GM23248 (cell line): ENCODE measurements around the gene NOS1AP. TPM values are rescaled to one million over a fixed set of nuclear protein-coding genes. Genes with fewer than 3 reads are reported as not detected.
A peak's percentile ranks its signal among the peaks of the same experiment; 100 is the strongest.
"Not testable (repeated sequence)": the region's sequence is repeated elsewhere in the genome, so short reads cannot be mapped to it uniquely, and the experiment has no call there.

Experiments used
- DNase-seq: peaks from one replicate; pipeline ENCODE4 v3.0.0-alpha.2; 2015
- H2AFZ ChIP-seq: fragments of 200-600 bp; sonication (generic); 2 replicates; pipeline ENCODE4 v1.6.1; 2016; ENCODE audit warnings: antibody characterized with exemption
- H3F3A ChIP-seq: fragments of 200-600 bp; sonication (generic); 2 replicates; pipeline ENCODE4 v1.6.1; 2016; ENCODE audit warnings: mild to moderate bottlenecking, antibody characterized with exemption, mixed run types; ENCODE audit not compliant: insufficient read depth
- H3K27ac ChIP-seq: fragments of 200-600 bp; sonication (generic); 2 replicates; pipeline ENCODE4 v1.5.1; 2016; ENCODE audit warnings: mild to moderate bottlenecking
- H3K27me3 ChIP-seq: fragments of 200-600 bp; sonication (generic); replicated peaks from 2 replicates; pipeline ENCODE4 v1.6.1; 2016; ENCODE audit warnings: mild to moderate bottlenecking; ENCODE audit not compliant: insufficient read depth
- H3K36me3 ChIP-seq: fragments of 200-600 bp; sonication (generic); 2 replicates; pipeline ENCODE4 v1.6.1; 2016; ENCODE audit warnings: low read depth, mild to moderate bottlenecking
- H3K4me1 ChIP-seq: fragments of 200-600 bp; sonication (generic); 2 replicates; pipeline ENCODE4 v1.6.1; 2016; ENCODE audit warnings: mild to moderate bottlenecking; ENCODE audit not compliant: insufficient read depth
- H3K4me2 ChIP-seq: fragments of 200-600 bp; sonication (generic); one replicate; pipeline ENCODE4 v1.6.1; 2016; ENCODE audit warnings: mild to moderate bottlenecking; ENCODE audit not compliant: unreplicated experiment
- H3K4me3 ChIP-seq: fragments of 200-600 bp; sonication (generic); 2 replicates; pipeline ENCODE4 v1.5.1; 2016; ENCODE audit warnings: mild to moderate bottlenecking
- H3K79me2 ChIP-seq: fragments of 200-600 bp; sonication (generic); 2 replicates; pipeline ENCODE4 v1.6.1; 2016; ENCODE audit warnings: mild to moderate bottlenecking; ENCODE audit not compliant: insufficient read depth
- H3K9ac ChIP-seq: fragments of 200-600 bp; sonication (generic); 2 replicates; pipeline ENCODE4 v1.6.1; 2016; ENCODE audit warnings: mild to moderate bottlenecking
- H3K9me2 ChIP-seq: fragments of 200-600 bp; sonication (generic); 2 replicates; pipeline ENCODE4 v1.6.1; 2016; ENCODE audit warnings: mixed run types, mild to moderate bottlenecking, moderate library complexity; ENCODE audit not compliant: insufficient read depth
- H3K9me3 ChIP-seq: fragments of 200-600 bp; sonication (generic); one replicate; pipeline ENCODE4 v1.6.1; 2017; ENCODE audit warnings: low read depth
- H4K20me1 ChIP-seq: fragments of 200-600 bp; sonication (generic); 2 replicates; pipeline ENCODE4 v1.6.0; 2016; ENCODE audit not compliant: insufficient read depth
- EZH2 ChIP-seq: fragments of 200-600 bp; sonication (generic); IDR thresholded peaks from 2 replicates; pipeline ENCODE4 v1.6.1; 2018; ENCODE audit warnings: antibody characterized with exemption, mild to moderate bottlenecking; ENCODE audit not compliant: insufficient read depth, poor library complexity, severe bottlenecking
- EZH2phosphoT487 ChIP-seq: fragments of 200-600 bp; sonication (generic); IDR thresholded peaks from 2 replicates; pipeline ENCODE4 v1.6.1; 2018; ENCODE audit warnings: antibody characterized with exemption, moderate library complexity, mild to moderate bottlenecking, low read depth; ENCODE audit not compliant: insufficient read depth
- WGBS, 2 experiments: methylation state at CpG; one replicate each; pipeline ENCODE4 v1.1.6; 2015 to 2017; ENCODE audit warnings: low lambda C conversion rate in 2 of 2, low coverage in 1 of 2; ENCODE audit errors: missing lambda C conversion rate in 2 of 2; 5-methylcytosine and 5-hydroxymethylcytosine counted together
- in situ Hi-C: fragments of 300-500 bp; cut with MboI; formaldehyde crosslinking; loops from 2 replicates; pipeline ENCODE4 v1.15.0; 2020
- polyA plus RNA-seq: library from polyadenylated mRNA; unstranded; fragments of >200 nt; fragmentation: Nextera tagmentation; extraction: Ambion mirVana; gene quantifications from 2 replicates; pipeline ENCODE4 v1.2.1, GENCODE V29; 2016
- total RNA-seq: library from RNA; depleted of rRNA; stranded (reverse); fragments of >200 nt; shearing (Covaris generic); gene quantifications from 2 replicates; pipeline ENCODE4 v1.2.3, GENCODE V29; 2014

Gene NOS1AP
- total and polyA plus RNA-seq, 2 experiments from 2014 or later, result 0.18 TPM; not detected in 1

- TF ChIP-seq EZH2phosphoT487 (no peak), EZH2 (no peak)
- no peaks in the 10 kb centered on the region for H3F3A ChIP-seq
- H3K4me3 ChIP-seq, result no peak overlapping the region
- in situ Hi-C loops, result no loop called here
- H3K9me2 ChIP-seq, result no peaks in the 10 kb centered on the region
- no peak overlapping the region for H3K4me2 ChIP-seq
- 0 out of 2 replicates have a peak, but pooled peaks cover 4% of the 10 kb centered on the region for H3K27me3 ChIP-seq
- no peak for DNase-seq
- peaks cover 4% of the 10 kb centered on the region; the same call in 1 of the 2 replicates for H3K4me1 ChIP-seq
- H3K36me3 ChIP-seq, result no peaks in the 10 kb centered on the region
- no peak overlapping the region for H3K27ac ChIP-seq
- no peak overlapping the region for H3K9ac ChIP-seq
- no peak overlapping the region for H2AFZ ChIP-seq
- no peaks in the 10 kb centered on the region for H3K79me2 ChIP-seq
- no peaks in the 10 kb centered on the region for H4K20me1 ChIP-seq
- H3K9me3 ChIP-seq, result no peaks in the 10 kb centered on the region
- 76 to 77% methylated on average over 8 of the region's 8 CpGs for WGBS, 2 experiments
Observed at GRCh38 chr1:162197041-162197531, 127.6 kb downstream of the NOS1AP start.

DNA sequence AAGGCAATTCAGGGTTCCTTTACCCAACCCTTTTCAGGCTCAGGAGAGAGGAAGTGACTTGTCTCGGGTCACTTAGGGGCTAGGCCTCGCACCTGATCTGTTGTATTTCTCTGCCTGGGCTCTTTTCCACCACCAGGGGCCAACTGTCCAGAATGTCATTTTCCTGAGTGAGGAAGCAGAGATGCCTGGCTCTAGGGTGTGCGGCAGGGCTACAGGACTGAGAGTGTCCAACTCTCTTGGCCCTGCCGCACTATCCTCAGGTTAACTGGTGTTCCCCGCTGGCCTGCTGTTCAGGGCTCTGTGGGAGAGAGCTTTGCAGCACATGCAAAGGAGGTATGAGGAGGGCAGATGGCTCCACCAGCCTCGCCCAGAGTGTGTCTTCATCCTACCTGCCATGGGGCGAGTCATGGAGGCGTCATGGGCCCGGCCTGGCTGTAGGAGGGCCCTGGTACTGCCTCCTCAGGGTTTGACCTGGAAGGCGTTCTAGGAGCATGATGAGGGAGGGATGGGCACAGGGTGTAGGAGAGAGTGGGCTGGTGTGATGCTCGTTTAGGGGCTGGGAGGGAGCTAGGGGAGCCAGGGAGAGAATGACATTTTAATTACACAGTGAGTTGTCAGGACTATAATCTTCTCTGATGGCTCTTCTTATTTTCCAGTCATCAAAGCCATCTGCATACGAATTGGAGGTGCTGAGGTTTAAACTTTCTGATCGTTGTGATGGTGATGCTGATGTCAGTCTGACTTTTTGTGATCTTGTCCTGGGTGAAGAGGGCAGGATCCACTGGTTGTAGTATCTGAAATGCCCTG is 128.3 kb downstream of the NOS1AP start:
- 0 out of 2 replicates have a peak, but pooled peaks cover 4% of the 10 kb centered on the region for H3K27me3 ChIP-seq
- no peak for DNase-seq
- H3F3A ChIP-seq, result no peaks in the 10 kb centered on the region
- H3K9me2 ChIP-seq, result no peaks in the 10 kb centered on the region
- H3K4me3 ChIP-seq, result no peak overlapping the region
- no peaks in the 10 kb centered on the region for H3K36me3 ChIP-seq
- H3K4me1 ChIP-seq, result peaks cover 4% of the 10 kb centered on the region; the same call in 1 of the 2 replicates
- in situ Hi-C loops, result no loop called here
- H2AFZ ChIP-seq, result no peak overlapping the region
- no peaks in the 10 kb centered on the region for H4K20me1 ChIP-seq
- TF ChIP-seq EZH2phosphoT487 (no peak), EZH2 (no peak)
- no peak overlapping the region for H3K9ac ChIP-seq
- H3K9me3 ChIP-seq, result no peaks in the 10 kb centered on the region
- no peak overlapping the region for H3K27ac ChIP-seq
- H3K4me2 ChIP-seq, result no peak overlapping the region
- H3K79me2 ChIP-seq, result no peaks in the 10 kb centered on the region
- 68 to 70% methylated on average over 13 of the region's 13 CpGs for WGBS, 2 experiments

DNA sequence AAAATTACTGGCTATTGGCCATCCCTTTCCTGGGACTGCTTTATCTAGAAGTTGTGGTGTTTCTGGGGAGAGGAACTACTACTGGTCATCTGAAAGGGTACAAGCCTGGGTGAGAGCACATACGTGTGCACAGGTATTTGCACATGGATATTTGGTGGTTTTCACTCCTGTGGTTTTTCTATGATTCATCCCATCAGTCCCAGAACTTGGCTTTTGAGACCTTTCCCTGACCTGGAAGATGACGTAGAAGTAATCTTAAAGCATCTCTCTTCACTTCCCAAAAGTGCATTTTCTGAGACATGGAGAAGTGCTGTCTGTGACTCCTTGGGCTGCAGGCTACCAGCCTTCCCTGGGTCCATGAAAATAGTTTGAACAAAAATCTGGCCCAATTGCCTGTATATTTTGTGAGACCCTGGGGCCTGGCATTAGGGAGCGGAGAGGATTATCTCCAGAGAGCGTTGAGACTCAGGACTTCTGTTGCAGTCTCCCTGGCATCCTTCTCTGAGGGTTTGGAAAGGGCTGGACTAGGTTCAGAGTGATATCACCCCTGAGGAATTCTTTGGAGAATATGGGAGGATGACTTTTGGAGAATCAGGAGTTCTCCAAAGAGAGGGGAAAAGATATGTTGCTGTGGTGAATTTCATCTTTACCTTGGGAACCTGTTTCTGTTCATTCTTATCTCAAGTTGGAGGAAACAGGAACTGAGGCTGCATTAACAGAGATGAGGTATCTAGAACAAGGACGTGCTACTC is 130.8 kb downstream of the NOS1AP start:
- Histone ChIP-seq H3K4me1 (peaks cover 4% of the 10 kb centered on the region; the same call in 1 of the 2 replicates), H3F3A (no peaks in the 10 kb centered on the region), H3K4me3 (no peak overlapping the region), H2AFZ (no peak overlapping the region), H3K27ac (no peak overlapping the region), H3K36me3 (no peaks in the 10 kb centered on the region), H3K79me2 (no peaks in the 10 kb centered on the region), H3K4me2 (no peak overlapping the region), H3K9ac (no peak overlapping the region), H3K9me3 (no peaks in the 10 kb centered on the region), H3K9me2 (no peaks in the 10 kb centered on the region), H4K20me1 (no peaks in the 10 kb centered on the region), H3K27me3 (peaks cover 4% of the 10 kb centered on the region; the same call in 1 of the 2 replicates)
- DNase-seq, result peak; percentile 51
- in situ Hi-C loops, result no loop called here
- 33 to 36% methylated on average over 5 of the region's 5 CpGs for WGBS, 2 experiments
- TF ChIP-seq EZH2, result no peak
- TF ChIP-seq EZH2phosphoT487, result no peak

GRCh38 chr1:162201062-162201461 is 131.6 kb downstream of the NOS1AP start:
- H3K36me3 ChIP-seq, H3K4me2 ChIP-seq, DNase-seq: not testable (repeated sequence)

More at GRCh38 chr1:162201062-162201461, 131.6 kb downstream of the NOS1AP start:
- H2AFZ ChIP-seq, H3K4me3 ChIP-seq, H3K9me3 ChIP-seq, H3K4me1 ChIP-seq, H3K79me2 ChIP-seq, in situ Hi-C loops, H3F3A ChIP-seq, H4K20me1 ChIP-seq, H3K9me2 ChIP-seq, H3K27me3 ChIP-seq, H3K27ac ChIP-seq, H3K9ac ChIP-seq: not testable (repeated sequence)
